Activated naive CD4-positive, alpha-beta T cell treated with anti-CD3 and anti-CD28 coated beads, Interleukin-2, amount 10 ng/mL, durations not matched to agents 7 days and 5 days (primary cell): ENCODE data around the gene CFAP65.

Experiments used
- CTCF ChIA-PET: fragments of 350-600 bp; sonication (Branson Sonifier 250); formaldehyde crosslinking; loops from one replicate; lab custom pipeline; 2021; ENCODE audit warnings: antibody characterized with exemption; lab: Charles Lee
- DNase-seq: peaks from one replicate; pipeline ENCODE4 v3.0.0-alpha.2; 2020
- H3K27ac Mint-ChIP-seq: one replicate; pipeline ENCODE4 v1.8.0; 2021; ENCODE audit warnings: mild to moderate bottlenecking, moderate library complexity, mixed read lengths
- H3K27me3 Mint-ChIP-seq: one replicate; pipeline ENCODE4 v1.8.0; 2021; ENCODE audit warnings: mild to moderate bottlenecking, mixed read lengths
- H3K36me3 Mint-ChIP-seq: one replicate; pipeline ENCODE4 v1.8.0; 2021; ENCODE audit warnings: mixed read lengths
- H3K4me1 Mint-ChIP-seq: one replicate; pipeline ENCODE4 v1.8.0; 2021; ENCODE audit warnings: mixed read lengths
- H3K4me3 Mint-ChIP-seq: one replicate; pipeline ENCODE4 v1.8.0; 2021; ENCODE audit warnings: mild to moderate bottlenecking, moderate library complexity, mixed read lengths
- H3K9me3 Mint-ChIP-seq: one replicate; pipeline ENCODE4 v1.8.0; 2021; ENCODE audit warnings: mixed read lengths

CFAP65 gene

DNA sequence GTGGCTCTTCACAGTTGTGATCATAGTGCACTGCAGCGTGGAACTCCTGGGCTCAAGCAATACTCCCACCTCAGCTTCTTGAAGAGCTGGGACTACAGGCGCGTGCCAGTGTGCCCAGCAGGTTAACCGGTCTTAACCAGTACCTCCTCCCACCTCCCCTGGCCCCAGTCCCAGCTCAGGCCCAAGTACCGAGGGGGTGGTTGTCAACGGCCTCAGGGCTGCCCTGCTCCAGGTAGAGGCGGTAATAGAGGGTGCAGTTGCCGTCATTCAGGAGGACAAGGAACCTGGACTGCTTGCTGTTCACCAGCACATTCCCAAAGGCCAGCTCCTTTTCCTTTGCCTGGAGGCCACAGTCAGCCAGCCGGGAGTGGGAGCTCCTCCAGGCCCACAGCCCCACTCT is 19.7 kb downstream of the CFAP65 start:
- Mint-ChIP-seq H3K4me1 (no peaks in the 10 kb centered on the region), H3K9me3 (no peaks in the 10 kb centered on the region), H3K27me3 (peaks cover 36% of the 10 kb centered on the region), H3K4me3 (no peak overlapping the region), H3K27ac (no peak overlapping the region), H3K36me3 (no peaks in the 10 kb centered on the region)
- CTCF ChIA-PET, result interaction anchor here (1.0 to 3.5 kb wide), 2 partner anchors 8 to 133 kb away, joined by 3 to 14 read pairs; no protein-coding TSS in a partner anchor
- no peak for DNase-seq

DNA sequence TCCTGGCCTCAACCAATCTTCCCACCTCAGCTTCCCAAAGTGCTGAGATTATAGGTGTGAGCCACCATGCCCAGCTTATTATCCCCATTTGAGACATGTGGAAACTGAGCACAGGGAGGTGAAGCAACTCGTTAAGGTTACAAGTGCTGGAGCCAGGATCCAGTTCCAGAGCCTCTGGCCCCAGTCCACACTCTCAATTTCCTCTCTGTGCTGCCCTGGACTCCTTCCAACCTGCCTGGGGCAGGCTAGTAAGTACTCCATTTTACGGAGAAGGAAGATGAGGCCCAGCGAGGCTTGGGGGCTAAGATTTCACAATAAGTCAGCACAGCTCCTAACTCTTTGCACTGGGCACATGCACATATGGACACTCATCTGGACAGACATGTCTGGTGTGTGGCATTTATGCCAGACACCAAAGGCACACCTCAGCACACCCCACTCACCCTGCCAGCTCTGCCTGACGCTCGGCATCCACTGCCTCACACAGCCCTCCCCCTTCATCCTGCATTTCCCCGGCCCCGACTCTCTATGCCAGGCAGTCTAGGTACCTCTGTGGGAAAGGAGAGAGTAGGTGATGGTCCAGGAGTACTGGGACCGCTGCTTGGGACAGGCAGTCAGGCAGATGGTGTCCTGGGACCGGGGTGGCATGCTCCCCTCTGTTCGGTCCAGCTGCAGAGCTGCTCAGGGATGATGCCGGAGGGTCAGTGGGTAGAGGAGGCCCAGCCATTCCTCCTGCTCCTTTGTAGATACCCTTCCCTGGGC is 20.5 kb downstream of the CFAP65 start:
- H3K27ac Mint-ChIP-seq, result no peak overlapping the region

DNA sequence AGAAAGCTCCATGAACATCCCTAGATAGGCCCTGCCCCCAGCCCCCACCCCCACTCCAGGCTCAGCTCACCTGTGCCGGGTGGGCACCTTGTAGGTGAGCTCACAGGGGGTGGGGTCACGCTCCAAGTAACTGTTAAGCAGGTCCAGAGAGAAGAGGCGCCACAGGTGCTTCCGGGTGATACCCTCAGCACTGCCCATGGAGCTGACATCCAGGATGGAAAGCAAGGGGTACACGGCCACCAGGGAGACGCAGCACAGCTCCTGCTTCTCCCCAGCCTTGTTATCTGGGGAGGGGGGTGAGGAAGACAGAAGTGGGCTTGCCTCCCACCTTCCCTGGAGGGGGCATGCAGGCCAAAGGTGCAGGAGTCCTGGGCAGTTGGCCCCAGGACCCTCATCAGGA is 21.9 kb downstream of the CFAP65 start:
- Mint-ChIP-seq H3K27me3 (peaks cover 42% of the 10 kb centered on the region), H3K4me3 (no peak overlapping the region), H3K4me1 (no peaks in the 10 kb centered on the region), H3K9me3 (no peaks in the 10 kb centered on the region), H3K27ac (no peak overlapping the region), H3K36me3 (no peaks in the 10 kb centered on the region)
- CTCF ChIA-PET, result interaction anchor here (0.6 to 3.5 kb wide), 6 partner anchors 9 to 275 kb away, joined by 3 to 14 read pairs (median 3); no protein-coding TSS in a partner anchor
- DNase-seq, result no peak

More for the DNA sequence above, 20.5 kb downstream of the CFAP65 start:
- H3K9me3 Mint-ChIP-seq, result no peaks in the 10 kb centered on the region
- no peak for DNase-seq
- no peak overlapping the region for H3K4me3 Mint-ChIP-seq
- H3K36me3 Mint-ChIP-seq, result no peaks in the 10 kb centered on the region
- CTCF ChIA-PET, result interaction anchor here (1.5 to 3.5 kb wide), 3 partner anchors 9 to 274 kb away, joined by 3 to 14 read pairs (median 6); no protein-coding TSS in a partner anchor
- peaks cover 36% of the 10 kb centered on the region for H3K27me3 Mint-ChIP-seq
- no peaks in the 10 kb centered on the region for H3K4me1 Mint-ChIP-seq

DNA sequence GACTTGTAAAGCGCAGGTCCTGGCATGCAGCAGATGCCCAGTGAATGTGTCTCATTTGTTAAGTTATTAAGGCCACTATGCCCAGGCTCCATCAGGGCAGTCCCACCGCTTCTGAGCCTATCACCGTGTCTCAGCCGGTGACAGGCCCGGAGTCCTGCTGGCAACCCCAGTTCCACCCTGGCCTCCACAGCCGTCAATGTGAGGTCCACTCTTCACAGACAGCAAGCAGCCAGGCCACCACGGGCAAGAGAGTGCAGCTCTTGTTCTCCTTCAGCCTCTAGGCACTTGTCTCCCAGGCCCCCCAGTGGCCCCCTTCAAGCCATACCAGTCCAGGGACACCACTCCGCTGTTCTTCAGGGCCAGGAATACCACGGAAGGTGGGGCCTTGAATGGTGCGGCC is 22.6 kb downstream of the CFAP65 start:
- Mint-ChIP-seq H3K27ac (no peak overlapping the region), H3K27me3 (peaks cover 47% of the 10 kb centered on the region), H3K4me3 (no peak overlapping the region), H3K36me3 (no peaks in the 10 kb centered on the region), H3K9me3 (no peaks in the 10 kb centered on the region), H3K4me1 (no peaks in the 10 kb centered on the region)
- CTCF ChIA-PET, result interaction anchor here (0.6 to 3.5 kb wide), 6 partner anchors 8 to 119 kb away, joined by 3 to 14 read pairs (median 4); no protein-coding TSS in a partner anchor
- DNase-seq, result no peak

DNA sequence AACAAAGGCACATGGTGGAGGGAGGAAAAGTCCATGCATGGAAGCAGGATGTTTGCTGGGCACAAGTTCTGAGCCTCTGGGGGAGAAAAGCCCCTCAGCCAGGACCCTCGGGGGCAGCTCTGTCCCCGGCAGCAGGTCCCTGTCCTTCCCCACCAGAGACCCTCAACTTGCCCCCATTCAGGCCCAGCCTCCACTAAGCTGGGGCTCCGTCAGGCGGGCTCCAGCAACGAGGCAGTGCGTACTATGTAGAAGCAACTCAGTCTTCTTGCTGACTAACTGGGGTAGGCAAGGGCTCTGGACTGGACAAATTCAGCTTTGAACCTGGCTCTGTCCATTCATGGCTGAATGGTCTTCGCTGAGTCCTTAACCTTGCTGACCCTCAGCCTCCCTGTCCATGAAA is 23.0 kb downstream of the CFAP65 start:
- DNase-seq, result no peak
- no peaks in the 10 kb centered on the region for H3K9me3 Mint-ChIP-seq
- H3K36me3 Mint-ChIP-seq, result no peaks in the 10 kb centered on the region
- no peak overlapping the region for H3K27ac Mint-ChIP-seq
- no peak overlapping the region for H3K4me3 Mint-ChIP-seq
- CTCF ChIA-PET, result interaction anchor here (0.5 to 1.8 kb wide), 5 partner anchors 11 to 119 kb away, joined by 3 to 5 read pairs (median 3); no protein-coding TSS in a partner anchor
- no peaks in the 10 kb centered on the region for H3K4me1 Mint-ChIP-seq
- H3K27me3 Mint-ChIP-seq, result peaks cover 47% of the 10 kb centered on the region

DNA sequence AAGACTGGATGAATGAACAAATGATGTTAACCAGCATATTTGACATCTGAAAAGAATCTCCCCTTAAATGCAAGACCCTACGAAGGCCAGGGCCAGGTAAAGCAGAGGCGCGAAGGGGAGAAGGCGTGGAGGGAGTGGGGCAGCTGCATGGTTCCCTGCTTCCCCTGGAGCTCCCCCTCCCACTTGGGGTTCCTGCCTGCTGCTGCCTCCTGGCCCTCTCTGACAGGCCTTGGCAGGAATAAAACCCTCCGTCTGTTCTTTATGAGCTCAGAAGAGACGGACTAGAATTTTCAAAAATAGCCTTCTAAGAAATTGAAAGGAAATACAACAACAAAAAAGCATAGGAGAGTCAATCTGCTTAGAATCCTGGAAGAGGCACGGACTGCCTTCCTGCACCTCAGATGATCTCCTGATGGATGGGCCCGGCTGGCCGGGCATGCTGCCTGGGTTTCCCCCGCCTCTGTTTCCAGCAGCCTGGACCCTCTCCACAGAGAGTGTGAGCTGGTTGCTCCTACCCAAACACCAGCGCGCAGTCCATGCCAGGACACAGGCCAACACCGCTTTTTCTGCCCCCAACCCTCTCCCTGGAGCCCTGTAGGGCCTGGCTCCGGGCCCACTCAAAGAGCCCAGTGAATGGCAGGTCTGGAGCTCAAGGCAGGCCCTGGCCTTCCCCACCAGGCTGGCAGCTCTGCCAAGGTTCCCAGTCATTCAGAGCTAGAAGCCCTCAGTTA is 23.9 kb downstream of the CFAP65 start:
- H3K9me3 Mint-ChIP-seq, result no peaks in the 10 kb centered on the region
- H3K27me3 Mint-ChIP-seq, result peaks cover 49% of the 10 kb centered on the region
- CTCF ChIA-PET, result interaction anchor here (0.5 to 1.8 kb wide), 5 partner anchors 10 to 86 kb away, joined by 3 to 5 read pairs (median 3); no protein-coding TSS in a partner anchor
- no peaks in the 10 kb centered on the region for H3K4me1 Mint-ChIP-seq
- no peak overlapping the region for H3K27ac Mint-ChIP-seq
- no peaks in the 10 kb centered on the region for H3K36me3 Mint-ChIP-seq
- H3K4me3 Mint-ChIP-seq, result no peak overlapping the region
- DNase-seq, result no peak

DNA sequence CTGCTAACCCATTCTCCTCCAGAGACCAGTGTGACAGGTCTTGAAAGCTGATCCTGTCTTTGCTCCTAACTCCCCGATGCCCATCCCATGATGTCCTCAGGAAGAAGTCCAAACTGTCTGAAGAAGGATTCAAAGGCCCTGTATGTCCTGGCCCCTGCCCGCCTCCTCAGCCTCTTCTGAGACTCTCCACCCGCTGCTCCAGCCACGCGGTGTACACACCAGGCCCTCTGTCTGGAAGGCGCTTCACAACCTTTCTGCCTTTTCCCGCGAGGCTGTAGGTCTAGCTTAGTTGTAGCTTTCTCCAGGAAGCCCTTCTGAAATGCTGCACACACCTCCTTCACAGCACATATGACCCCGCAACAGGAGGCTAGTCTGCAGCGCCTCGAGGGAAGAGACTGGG is 24.6 kb downstream of the CFAP65 start:
- no peaks in the 10 kb centered on the region for H3K36me3 Mint-ChIP-seq

DNA sequence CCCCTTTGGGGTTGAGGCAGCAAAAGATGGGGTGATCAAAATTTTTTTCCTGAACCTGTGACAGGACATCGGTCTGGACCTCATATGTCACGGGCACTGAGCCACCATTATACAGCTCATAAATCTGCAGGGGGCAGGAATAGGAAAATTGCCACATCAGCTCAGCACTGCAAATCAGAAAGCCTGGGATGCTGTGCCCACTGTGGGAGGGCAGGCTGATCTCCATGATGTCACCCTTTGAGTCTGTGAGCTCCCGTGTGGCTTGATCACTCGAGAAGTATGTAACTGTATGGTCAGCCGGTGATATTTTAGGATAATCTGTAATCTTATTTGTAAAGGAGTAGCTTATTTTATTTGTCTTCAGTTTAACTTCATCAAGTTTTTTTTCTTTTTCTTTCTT is 30.4 kb downstream of the CFAP65 start:
- Mint-ChIP-seq H3K9me3 (no peaks in the 10 kb centered on the region), H3K4me3 (no peak overlapping the region), H3K36me3 (no peaks in the 10 kb centered on the region), H3K27ac (no peak overlapping the region), H3K4me1 (no peaks in the 10 kb centered on the region), H3K27me3 (peaks cover 75% of the 10 kb centered on the region)
- CTCF ChIA-PET, result interaction anchor here (0.8 to 3.2 kb wide), 12 partner anchors 9 to 149 kb away, joined by 3 to 11 read pairs (median 4); partner anchors contain the start of gene CFAP65
- no peak for DNase-seq

More for the DNA sequence above, 24.6 kb downstream of the CFAP65 start:
- H3K27me3 Mint-ChIP-seq, result peaks cover 52% of the 10 kb centered on the region
- no peaks in the 10 kb centered on the region for H3K4me1 Mint-ChIP-seq
- CTCF ChIA-PET, result no interaction called here
- no peaks in the 10 kb centered on the region for H3K9me3 Mint-ChIP-seq
- H3K4me3 Mint-ChIP-seq, result no peak overlapping the region
- DNase-seq, result no peak
- no peak overlapping the region for H3K27ac Mint-ChIP-seq

DNA sequence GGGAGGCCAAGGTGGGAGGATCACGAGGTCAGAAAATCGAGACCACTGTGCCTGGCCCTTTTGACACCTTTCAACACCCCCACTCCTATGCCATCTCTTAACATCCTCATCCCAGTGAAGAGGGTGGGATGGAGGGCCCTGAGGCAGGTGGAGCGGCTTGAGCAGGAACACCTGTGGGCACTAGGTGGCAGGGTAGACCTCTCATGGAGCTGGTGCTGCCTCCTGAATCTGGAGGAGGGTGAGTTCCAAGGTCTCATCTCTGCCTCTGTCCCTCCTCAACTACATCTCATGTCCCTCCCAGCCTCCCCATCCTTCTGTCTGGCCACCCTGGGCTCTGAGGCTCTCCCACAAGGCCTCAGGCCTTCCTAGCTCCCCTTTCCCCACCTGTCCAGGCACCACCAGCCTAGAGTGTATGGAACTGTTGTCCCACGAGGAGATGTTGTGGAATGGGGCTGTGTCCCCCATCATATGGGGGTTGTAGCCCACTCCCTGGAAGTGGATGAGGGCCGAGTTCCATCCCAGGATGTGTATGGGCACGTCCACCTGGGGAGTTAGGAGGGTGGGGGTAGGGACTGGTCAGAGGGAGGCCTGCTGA is 31.1 kb downstream of the CFAP65 start:
- peaks cover 81% of the 10 kb centered on the region for H3K27me3 Mint-ChIP-seq
- no peaks in the 10 kb centered on the region for H3K36me3 Mint-ChIP-seq
- CTCF ChIA-PET, result interaction anchor here (0.6 to 3.2 kb wide), 13 partner anchors 9 to 149 kb away, joined by 3 to 11 read pairs (median 4); partner anchors contain the start of gene CFAP65
- H3K9me3 Mint-ChIP-seq, result no peaks in the 10 kb centered on the region
- no peak overlapping the region for H3K4me3 Mint-ChIP-seq
- H3K27ac Mint-ChIP-seq, result no peak overlapping the region
- no peaks in the 10 kb centered on the region for H3K4me1 Mint-ChIP-seq
- peak; percentile 42 for DNase-seq

DNA sequence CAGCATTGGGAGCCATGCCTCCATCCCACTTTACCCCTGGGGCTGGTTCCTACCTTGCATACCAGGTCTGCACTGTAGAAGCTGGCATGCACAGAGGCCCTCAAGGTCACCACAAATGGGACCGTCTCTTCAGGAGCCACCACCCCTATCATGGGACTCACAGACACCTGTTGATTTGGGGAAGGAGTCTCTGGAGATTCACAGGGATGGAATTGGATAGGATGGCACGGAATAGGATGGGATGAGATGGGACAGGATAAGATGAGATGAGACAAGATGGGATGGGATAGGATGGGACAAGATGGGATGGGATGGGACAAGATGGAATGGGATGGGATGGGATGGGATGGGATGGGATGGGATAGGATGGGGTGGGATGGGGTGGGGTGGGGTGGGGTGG is 32.0 kb downstream of the CFAP65 start:
- Mint-ChIP-seq H3K36me3 (no peaks in the 10 kb centered on the region), H3K4me1 (no peaks in the 10 kb centered on the region), H3K4me3 (no peak overlapping the region), H3K27ac (no peak overlapping the region), H3K27me3 (peaks cover 83% of the 10 kb centered on the region), H3K9me3 (no peaks in the 10 kb centered on the region)
- CTCF ChIA-PET, result interaction anchor here (0.6 to 2.2 kb wide), 6 partner anchors 15 to 147 kb away, joined by 3 to 11 read pairs (median 4); no protein-coding TSS in a partner anchor
- no peak for DNase-seq

DNA sequence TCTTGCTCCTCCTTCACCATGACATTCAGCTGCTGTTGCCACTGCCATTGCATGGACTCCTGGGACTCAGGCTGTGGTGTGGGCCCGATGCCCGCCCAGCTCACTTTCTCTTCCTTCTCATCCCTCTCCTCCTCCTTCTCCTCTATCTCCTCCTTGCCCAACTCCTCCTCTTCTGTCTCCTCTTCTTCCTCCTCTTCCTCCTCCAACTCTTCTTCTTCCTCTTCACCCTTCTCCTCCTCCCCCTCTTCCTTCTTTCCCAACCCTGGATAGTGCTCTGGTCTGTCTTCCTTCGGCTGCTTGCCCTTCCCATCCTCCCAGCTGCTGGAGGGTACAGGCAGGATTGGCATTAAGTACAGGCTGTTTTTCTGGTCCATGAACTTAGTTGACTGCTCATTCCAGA is 37.3 kb downstream of the CFAP65 start:
- H3K36me3 Mint-ChIP-seq, result no peaks in the 10 kb centered on the region
- CTCF ChIA-PET, result interaction anchor here (1.6 to 2.1 kb wide), 2 partner anchors 22 to 24 kb away, joined by 5 to 8 read pairs; no protein-coding TSS in a partner anchor
- peaks cover 6% of the 10 kb centered on the region for H3K4me1 Mint-ChIP-seq
- no peaks in the 10 kb centered on the region for H3K9me3 Mint-ChIP-seq
- no peak for DNase-seq
- H3K27ac Mint-ChIP-seq, result no peak overlapping the region
- no peak overlapping the region for H3K4me3 Mint-ChIP-seq
- peaks cover 96% of the 10 kb centered on the region for H3K27me3 Mint-ChIP-seq

DNA sequence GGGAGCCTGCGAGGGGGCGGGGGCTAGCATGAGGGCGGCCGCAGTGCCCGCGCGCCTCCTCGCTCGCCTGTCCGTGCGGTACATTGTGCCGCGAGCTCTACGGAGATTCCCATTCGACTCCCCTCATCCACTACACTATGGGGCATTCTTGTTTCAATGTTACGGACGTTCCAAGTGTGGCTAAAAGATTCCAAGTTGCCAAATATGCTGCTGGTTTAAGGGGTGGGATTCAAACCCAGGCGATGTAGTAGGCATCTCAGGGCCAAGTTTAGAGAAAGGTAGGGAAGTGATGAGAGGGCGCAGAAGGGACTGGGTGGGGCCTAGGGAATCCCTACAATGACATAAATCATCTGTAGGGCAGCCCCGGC is 38.1 kb downstream of the CFAP65 start:
- H3K4me3 Mint-ChIP-seq, result no peak overlapping the region

DNA sequence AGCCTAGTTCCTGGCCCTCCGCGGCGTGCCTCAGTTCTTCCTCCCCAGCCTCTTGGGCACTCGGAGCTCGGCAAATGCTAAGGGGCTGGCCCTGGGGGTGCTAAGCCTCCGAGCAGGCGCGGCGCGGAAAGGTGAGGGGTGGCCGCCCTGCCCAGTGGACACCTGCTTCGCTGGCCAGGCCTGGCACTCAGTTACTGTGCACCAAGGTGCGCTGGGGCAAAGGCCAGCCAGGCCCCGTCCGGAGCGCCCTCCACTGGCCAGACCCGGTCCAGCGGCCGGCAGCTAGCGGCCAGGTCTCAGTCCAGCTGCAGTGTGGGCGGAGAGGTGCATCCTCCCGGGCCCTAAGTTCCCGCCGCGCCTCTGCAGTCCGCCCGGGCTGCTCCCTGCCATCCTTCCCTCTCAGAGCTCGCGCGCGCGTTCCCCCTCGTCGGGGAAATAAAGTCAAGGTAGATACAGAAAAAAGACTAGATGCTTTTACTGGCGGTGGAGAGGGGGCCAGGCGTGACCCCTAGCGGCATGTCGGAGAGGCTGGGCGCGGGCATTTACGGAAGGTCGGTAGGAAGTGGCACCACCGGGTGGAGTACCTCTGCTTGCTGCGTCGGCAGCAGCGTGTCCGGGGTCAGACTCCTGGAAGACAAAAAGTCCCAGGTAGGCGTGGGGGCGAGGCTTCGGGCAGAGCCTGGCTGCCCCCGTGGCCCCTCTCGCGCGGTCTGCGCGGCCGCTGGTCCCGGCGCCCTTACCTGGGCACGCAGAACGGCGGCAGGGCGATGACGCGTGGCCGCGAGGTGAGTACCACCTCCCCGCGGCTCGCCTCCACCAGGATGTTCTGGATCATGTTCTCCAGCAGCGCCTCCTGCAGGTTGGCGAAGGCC is 38.7 kb downstream of the CFAP65 start:
- no peak overlapping the region for H3K27ac Mint-ChIP-seq
- CTCF ChIA-PET, result interaction anchor here (0.7 to 1.1 kb wide), 4 partner anchors 17 to 27 kb away, joined by 3 to 4 read pairs (median 3); no protein-coding TSS in a partner anchor
- DNase-seq, result peak; percentile 63

More for the DNA sequence above, 38.1 kb downstream of the CFAP65 start:
- H3K4me1 Mint-ChIP-seq, result peaks cover 6% of the 10 kb centered on the region
- CTCF ChIA-PET, result interaction anchor here (0.9 to 2.1 kb wide), 2 partner anchors 23 to 27 kb away, joined by 3 to 8 read pairs; no protein-coding TSS in a partner anchor
- no peaks in the 10 kb centered on the region for H3K36me3 Mint-ChIP-seq
- H3K27me3 Mint-ChIP-seq, result peaks cover 99% of the 10 kb centered on the region
- H3K9me3 Mint-ChIP-seq, result no peaks in the 10 kb centered on the region
- DNase-seq, result no peak
- H3K27ac Mint-ChIP-seq, result no peak overlapping the region

More for the DNA sequence above, 38.7 kb downstream of the CFAP65 start:
- Mint-ChIP-seq H3K4me3 (peak overlapping the region; percentile 35), H3K4me1 (peaks cover 6% of the 10 kb centered on the region), H3K27me3 (peaks cover 100% of the 10 kb centered on the region), H3K36me3 (no peaks in the 10 kb centered on the region), H3K9me3 (no peaks in the 10 kb centered on the region)
